ENCODE measurements around the gene HS1BP3.

Gene HS1BP3

DNA sequence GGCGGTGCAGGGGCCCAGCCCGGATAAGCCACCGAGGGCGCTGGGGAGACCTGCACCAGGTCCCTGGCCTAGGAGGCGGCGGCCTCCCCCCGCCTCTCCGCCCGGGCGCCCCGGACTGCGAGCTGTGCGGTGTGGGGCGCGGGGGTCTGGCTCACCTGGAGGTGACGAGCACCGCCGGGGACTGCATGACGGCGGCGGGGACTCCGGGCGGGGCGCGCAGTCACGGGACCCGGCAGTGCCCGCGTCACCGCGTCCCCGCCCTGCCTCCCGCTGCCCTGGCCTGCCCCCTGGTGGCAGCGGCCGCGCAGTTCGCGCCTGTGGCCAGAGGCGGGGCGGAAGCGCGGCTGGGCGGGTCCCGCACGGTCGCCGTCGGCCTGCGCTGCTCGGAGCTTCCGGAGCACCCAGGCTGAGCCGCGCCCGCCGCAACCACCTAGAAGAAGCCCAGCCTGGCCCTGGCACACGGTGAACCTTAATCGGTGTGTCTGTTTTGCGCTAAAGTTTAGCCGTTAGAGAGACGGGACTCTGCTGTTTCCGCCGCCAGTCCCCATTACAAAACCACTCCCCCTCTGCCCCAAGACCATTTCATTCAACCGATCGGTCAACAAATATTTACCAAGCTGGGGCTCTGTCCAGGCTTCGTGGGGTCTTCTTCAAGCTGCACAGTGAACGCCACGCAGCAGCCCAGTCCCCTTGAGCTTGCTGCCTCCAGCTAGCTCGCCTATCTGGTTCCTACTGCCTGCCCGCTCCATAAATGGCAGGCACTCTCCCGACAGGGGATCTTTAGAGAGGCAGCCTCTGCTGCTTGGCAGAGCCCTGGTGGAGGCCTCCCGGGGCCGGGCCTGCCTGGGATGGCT is at the start of gene HS1BP3:
Gene HS1BP3 (minus strand): TSS at position 222 of the 854 bp plus-strand sequence. CDS start 35 bp downstream, at position 187.
- DNase-seq: peak; percentile 66

GRCh38 chr2:20698916-20699613 is 48.2 kb upstream of the HS1BP3 start:
- no peak for DNase-seq

DNA sequence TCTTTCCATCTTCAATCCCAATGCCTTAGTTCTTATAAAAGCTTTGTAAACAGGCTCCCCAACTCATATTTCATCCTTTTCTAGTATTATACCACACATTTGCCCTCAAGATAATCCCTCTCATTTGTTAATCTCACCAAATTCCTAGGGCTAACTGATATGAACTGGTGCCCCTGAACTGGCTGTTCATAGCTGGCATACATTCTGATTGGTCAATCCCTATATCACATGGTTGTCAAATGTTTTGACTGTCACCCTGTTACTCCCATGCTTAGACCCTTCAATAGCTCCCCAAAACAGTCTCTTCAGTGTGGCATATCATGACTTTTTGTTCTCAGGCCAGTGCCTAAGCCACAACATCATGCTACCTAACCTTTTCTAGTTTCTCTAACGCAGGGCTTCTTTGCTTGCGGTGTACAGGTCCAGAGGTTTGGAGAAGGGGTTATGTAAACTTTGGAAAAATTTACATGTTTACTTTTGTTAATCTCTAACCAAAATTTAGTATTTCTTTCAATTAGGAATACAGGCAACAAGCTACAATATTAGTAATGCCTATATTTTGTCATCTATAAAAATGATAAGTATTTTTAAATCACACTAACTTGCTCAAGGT is 46.5 kb upstream of the HS1BP3 start:
- no peak for DNase-seq

GRCh38 chr2:20696366-20696765 is 45.5 kb upstream of the HS1BP3 start:
- no peak for DNase-seq

- DNase-seq: no peak
Measured at GRCh38 chr2:20693317-20693716, 42.4 kb upstream of the HS1BP3 start.

DNA sequence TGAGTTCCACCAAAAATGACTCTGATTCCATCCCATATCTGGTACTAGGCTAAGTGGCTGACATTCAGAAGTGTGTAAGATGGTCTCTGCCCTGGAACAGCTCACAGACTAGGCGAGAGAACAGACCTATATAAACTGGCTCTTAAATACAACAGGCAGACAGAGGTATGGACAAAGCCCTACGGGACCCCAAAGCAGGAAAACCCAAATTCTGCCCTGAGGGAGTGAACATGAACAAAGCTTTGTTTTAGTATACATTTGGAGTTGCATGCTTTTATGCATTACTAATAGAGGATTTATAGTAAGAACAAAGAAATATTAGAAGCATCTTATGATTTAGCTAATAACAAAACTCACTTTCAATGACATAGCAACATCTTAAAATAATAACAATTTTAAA is 41.2 kb upstream of the HS1BP3 start:
- DNase-seq: no peak

DNA sequence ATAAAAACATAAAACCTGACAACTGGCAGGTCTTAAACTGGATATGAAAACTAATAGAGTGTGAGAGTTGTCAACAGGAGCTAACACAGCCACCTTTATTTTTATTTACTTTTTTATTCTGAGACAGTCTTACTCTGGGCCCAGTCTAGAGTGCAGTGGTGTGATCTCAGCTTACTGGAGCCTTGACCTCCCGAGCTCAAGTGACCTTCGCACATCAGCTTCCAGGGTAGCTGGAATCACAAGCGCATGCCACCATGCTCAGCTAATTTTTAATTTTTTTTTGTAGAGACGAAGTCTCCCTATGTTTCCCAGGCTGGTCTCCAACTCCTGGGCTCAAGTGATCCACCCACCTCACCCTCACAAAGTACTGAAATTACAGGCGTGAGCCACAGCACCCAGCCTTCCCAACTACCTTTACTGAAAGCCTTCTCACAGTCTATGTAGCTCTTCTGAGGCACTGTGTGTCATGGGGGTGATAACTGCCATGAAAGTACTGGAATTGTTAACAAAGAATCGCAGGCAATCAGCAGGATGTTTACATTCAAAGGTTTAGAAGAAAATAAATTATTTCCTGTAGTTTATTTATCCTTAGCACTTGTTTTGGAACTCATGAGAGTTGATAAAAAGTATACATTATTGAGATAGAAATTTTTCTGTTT is 40.3 kb upstream of the HS1BP3 start:
- no peak for DNase-seq

GRCh38 chr2:20689428-20690264 is 38.7 kb upstream of the HS1BP3 start:
- no peak for DNase-seq

GRCh38 chr2:20687260-20687832 is 36.4 kb upstream of the HS1BP3 start:
- no peak for DNase-seq

DNA sequence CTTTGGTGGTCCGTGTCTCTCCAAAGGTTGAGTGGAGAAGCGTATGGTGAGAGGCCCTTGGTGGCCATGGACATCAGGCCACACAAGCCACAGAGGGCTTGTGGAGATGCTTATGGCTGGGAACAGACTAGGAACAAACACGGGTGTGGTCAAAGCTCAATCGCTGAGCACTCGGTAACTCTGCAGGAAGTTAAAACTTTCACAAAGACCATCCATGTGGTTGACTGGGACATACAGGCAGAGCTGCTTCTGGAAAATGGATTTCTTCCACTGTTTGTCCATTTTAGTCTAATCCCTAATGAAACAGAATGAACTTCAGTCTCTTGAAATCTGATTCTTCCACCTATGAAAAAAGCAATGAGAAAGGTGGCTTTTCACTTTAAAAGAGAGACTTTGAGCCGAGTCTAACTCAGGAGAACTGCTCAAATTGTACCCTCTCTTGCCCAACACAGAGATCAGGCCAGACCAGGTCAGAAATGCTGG is 33.7 kb upstream of the HS1BP3 start:
- DNase-seq: no peak

DNA sequence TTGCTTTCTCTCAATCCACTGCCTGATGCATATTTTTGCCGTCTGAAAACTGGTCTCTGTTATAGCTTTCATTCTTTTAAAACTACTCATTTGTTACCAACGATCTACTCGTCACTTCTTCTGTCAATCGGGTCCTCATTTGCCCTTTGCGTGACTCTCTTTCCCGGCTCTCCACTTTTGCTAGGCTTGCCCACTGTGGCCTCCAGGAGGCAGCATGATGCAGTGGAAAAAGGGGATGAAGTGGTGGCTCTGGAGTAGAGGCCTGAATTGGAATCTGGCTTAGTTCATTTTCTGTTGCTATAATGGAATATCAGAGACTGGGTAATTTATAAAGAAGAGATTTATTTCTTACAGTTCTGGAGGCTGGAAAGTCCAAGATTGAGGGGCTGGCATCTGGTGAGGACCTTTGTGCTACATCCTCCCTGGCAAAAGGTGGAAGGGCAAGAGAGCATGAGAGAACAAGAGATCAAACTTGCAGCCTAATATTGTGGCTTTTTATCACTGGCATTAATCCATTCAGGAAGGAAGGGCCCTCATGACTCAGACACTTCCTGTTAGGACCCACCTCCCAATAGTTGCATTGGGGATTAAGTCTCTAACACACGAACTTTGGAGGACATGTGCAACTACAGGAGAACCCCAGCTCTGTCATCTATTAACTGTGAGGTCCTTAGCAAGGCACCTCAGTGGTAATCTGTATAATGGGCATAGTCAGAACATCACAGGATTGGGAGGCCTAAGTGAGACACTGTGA is 31.4 kb upstream of the HS1BP3 start:
- no peak for DNase-seq

GRCh38 chr2:20680744-20681375 is 30.0 kb upstream of the HS1BP3 start:
- DNase-seq: no peak

DNA sequence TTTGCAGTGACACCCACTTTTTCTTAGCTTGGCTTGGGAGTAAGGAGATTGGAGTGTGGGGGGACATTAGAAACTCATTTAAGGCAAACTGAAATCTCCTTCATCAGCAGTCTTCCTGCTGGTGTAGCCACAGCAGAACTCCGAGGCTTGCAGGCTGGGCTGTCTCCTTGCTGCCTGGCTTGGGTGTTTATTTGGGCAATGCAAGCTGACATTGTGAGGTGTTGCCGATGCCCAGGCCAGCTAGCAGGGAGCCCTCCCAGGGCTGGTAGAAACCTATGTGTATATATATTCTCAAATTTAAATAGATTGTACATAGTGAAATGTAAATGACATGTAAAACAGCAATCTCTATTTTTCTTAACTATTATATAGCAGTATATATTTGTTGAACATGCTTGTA is 27.9 kb upstream of the HS1BP3 start:
- no peak for DNase-seq

GRCh38 chr2:20678086-20678395 is 27.1 kb upstream of the HS1BP3 start:
- no peak for DNase-seq

DNA sequence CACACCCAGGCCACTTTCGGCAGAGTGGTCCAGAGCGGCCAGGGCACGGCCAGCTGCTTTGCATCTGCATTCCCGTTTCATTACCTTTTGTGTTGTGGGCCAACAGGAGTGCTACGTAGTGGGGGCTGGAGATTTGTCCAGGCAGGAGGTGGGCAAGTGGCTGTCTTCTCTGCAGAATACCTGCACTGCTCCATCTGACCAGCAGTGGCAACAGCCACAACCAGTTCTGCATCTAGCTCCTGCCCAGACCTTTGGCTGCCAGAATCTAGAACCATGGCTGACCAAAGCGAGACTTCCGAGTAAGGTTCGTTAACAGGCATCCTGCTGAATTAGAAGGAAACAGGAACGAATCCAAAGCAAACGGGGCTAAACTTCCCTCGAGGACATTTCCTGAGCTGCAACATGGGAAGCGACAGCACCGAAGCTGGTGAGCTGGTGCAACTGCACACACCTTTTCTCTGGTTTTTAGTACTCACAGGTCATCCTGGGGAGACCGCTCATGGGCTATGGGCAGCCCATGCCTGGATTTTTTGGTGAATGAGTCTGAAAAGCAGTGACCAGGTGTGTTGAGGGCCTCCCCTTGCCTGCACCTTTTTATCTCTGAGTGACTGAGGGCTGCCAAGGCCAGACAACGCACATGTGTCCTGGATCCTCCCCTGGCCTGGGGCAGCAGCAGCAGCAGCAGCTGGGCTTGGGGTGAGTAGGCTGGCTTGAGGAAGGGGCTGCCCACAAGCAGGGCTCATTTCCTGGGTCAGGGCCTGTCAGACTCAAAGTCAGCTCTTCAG is 26.6 kb upstream of the HS1BP3 start:
- DNase-seq: no peak

- no peak for DNase-seq
Measured at GRCh38 chr2:20676353-20677215, 25.7 kb upstream of the HS1BP3 start.

GRCh38 chr2:20675701-20676352 is 24.9 kb upstream of the HS1BP3 start:
- DNase-seq: peak; percentile 8

- no peak for DNase-seq
Measured at GRCh38 chr2:20674974-20675679, 24.2 kb upstream of the HS1BP3 start.
